UCSD-AML1 (cell line): ENCODE data around the gene NAA16.
"Not testable (repeated sequence)": the region's sequence is repeated elsewhere in the genome, so short reads cannot be mapped to it uniquely, and the experiment has no call there.

ENCODE experiments used
- DNase-seq: peaks from one replicate; lab custom pipeline; 2025; ENCODE audit not compliant: unreplicated experiment; lab: John Stamatoyannopoulos, UW

Gene NAA16

GRCh38 chr13:41352935-41353840 is 42.1 kb downstream of the NAA16 start:
- no peak for DNase-seq

GRCh38 chr13:41354416-41354815 is 43.3 kb downstream of the NAA16 start:
- no peak for DNase-seq

GRCh38 chr13:41356385-41356648 is 45.2 kb downstream of the NAA16 start:
- not testable (repeated sequence) for DNase-seq

DNA sequence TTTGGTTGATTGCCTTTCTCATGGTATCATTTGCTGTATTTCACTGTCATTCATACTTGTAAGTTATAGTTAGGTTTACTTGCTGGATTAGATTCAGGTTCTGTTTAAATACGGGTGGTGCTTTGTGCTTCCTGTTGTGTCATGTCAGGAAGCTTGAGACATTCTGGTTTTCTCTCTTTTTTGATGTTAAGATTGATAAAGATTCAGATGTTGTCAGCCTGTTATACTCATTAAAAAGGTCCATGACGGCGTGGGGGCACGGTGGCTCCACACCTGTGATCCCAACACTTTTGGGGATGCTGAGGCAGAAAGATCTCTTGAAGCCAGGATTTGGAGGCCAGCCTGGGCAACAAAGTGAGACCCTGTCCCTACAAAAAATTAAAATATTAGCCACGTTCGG is 45.7 kb downstream of the NAA16 start:
- no peak for DNase-seq

DNA sequence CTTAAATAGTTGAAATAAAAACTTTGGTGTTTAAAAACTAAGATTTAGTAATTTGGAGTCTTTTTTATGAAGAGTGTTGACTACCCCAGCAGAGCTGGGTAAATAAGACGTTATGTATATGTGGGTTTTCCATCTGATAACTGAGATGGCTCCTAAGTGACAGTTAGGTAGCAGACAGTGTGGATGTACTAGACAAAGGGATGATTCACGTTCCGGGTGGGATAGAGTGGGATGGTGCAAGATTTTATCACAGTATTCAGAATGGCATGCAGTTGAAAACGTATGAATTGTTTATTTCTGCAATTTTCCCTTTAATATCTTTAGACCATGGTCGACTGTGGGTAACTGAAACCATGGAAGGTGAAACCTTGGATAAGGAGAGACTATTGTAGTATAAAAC is 50.4 kb downstream of the NAA16 start:
- no peak for DNase-seq

DNA sequence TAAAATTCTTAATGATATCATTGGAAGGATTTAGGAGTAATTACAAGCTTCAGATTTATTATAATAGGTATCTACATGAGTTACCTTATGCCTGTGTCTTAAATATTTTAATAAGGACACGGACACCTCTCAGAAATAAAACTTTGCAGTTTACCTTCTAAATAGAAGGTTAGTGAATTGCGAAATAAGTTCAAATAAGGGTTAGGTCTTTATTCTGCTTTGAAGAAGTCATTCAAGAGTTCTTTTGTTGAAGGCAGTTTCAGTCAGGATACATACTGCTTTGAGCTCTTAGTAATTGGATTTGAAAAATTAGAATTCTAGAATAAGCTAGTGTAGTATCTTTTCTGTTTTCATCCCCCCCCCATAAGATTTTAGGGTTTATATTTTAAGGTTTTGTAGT is 53.0 kb downstream of the NAA16 start:
- no peak for DNase-seq

GRCh38 chr13:41365631-41366030 is 54.6 kb downstream of the NAA16 start:
- no peak for DNase-seq

- no peak for DNase-seq
Measured at GRCh38 chr13:41370736-41371135, 59.7 kb downstream of the NAA16 start.

DNA sequence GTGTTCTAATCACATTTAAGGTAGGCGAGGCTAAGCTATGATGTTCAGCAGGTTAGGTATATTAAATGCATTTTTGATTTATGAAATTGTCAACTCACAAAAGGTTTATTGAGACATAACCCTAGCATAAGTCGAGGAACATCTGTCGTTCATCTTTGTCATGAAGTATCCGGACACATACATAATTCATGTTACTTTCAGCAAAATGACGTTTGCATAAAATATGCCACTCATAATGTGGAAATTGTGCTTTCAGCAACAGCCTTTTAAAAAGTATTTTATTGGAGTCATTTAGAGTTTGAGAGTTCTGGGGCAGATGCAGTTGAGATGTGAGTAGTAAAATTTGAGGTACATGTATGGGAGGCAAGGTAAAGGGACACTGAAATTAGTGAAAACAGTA is 66.4 kb downstream of the NAA16 start:
- DNase-seq = no peak

GRCh38 chr13:41382431-41382830 is 71.4 kb downstream of the NAA16 start:
- DNase-seq = no peak

DNA sequence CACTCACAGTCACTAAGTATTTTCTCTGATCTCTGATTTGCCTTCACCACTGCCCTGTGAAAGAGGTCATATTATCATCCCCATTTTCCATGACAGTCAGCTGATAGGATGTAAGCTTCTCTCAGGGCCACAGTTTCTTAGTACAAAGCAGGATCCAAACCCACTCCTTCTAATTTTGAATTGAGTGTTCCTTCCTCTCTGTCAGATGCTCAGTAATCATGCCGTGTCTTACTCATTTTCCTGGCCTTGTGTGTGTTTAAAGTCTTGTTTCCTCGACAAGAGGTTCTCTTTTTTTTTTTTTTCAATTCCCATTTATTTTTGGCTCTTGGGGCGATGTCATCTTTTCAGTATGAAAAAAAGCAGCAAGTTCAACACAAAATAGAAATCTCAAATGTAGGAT is 72.3 kb downstream of the NAA16 start:
- no peak for DNase-seq

- no peak for DNase-seq
Measured at GRCh38 chr13:41384749-41385503, 73.9 kb downstream of the NAA16 start.

GRCh38 chr13:41386211-41386610 is 75.1 kb downstream of the NAA16 start:
- DNase-seq = no peak

GRCh38 chr13:41387576-41387975 is 76.5 kb downstream of the NAA16 start:
- DNase-seq = no peak

GRCh38 chr13:41388143-41388881 is 77.2 kb downstream of the NAA16 start:
- no peak for DNase-seq

- DNase-seq = no peak
Measured at GRCh38 chr13:41389580-41389979, 78.5 kb downstream of the NAA16 start.

- DNase-seq = no peak
Measured at GRCh38 chr13:41394166-41394565, 83.1 kb downstream of the NAA16 start.

GRCh38 chr13:41398494-41399170 is 87.6 kb downstream of the NAA16 start:
- no peak for DNase-seq

DNA sequence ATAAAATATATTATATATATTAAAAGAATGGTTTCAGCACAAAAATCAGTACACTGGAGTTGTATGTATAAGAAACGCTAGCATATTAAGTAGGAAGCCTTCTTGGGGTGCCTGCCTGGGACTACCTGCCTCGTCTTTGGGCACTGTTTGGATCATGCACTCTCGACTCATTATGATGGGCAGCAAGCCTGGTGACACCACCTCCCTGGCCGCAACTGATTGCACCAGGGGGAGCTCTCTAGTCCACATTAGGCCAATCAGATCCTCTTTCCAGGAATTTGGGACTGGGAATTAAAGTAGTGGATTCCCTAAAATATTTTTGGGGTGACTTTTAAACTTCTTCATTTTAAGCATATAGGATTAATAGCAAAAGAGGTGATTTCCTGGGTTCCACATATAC is 90.3 kb downstream of the NAA16 start:
- no peak for DNase-seq

DNA sequence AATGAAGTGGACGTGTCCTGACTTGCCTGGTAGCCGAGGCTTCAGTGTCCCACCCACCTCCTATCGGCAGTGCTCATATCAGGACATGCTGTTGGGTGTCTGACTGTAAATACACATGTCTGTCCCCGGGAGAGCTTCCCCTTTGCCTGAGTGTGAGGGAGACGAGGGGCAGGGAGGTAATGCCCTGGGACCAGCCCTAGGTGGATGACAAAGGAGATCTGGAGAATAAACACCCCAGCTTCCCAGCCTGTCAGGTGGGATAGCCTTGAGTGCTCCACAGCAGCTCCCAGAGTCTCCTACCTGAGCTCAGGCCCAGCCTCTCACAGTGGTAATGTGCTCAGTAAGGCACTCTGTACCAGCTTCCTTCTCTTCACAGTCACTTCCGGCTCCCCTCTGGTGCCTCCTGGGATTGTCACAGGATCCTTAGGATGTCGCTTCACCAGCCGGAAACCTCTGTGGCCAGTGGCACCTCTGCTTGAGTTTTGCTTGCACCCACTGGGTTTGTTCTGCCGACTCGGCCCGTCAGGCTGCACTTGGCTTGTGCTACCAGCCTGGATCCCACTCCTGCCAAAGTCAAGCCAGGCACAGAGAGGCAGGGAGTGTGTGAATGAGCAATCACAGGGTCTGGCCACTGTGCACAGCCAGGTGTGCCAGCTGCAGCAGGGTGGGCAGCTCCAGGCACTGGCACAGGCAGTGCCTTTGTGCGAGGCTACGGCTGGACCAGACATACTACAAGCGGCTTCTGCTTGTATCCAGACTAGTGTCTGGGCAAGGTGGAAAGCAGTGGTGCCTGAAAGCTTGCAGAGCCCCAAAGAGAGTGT is 91.8 kb downstream of the NAA16 start:
- DNase-seq = peak; percentile 29
